HS-27A (cell line): ENCODE results near the gene HOXC6.

Source experiments
- DNase-seq: peaks from one replicate; pipeline ENCODE4 v3.0.0-alpha.2; 2012; ENCODE audit warnings: low read depth, missing footprints

HOXC6 gene

DNA sequence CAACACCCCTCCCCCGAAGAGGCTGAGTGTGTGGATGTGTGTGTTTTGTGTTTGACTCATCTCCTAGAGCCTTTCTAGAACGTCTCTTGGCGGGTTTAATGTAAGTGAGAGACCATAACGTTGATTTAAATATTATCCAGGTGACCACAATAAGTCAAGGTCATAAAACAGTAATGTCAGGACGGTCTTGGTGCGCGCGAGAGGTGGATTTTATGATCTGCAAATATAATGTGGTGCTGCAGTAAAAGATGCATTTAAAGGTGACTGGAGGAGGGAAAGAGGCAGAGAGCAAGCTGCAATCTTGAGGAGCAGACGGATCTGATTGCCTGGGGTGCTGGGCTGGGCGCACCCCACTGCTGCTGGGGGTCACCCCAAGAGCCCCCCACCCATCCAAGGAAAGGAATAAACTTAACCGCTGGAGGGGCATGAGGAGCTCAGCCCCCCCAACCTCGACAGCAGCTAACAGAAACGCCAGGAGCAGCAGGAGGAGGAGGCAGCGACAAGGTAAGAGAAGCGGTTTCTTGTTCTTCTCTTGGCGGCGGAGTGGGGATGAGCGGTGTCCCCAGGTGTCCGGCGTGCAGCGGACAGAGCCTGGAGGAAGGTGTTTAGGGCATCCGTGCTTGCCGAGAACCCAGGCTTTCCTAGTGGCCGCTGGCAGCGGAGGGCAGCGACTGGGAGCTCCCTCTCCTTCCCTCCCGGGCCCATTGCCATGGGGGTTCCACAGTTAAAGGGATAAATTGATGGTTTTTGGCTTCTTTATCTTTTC, 37.7 kb upstream of the HOXC6 start:
- DNase-seq = no peak

DNA sequence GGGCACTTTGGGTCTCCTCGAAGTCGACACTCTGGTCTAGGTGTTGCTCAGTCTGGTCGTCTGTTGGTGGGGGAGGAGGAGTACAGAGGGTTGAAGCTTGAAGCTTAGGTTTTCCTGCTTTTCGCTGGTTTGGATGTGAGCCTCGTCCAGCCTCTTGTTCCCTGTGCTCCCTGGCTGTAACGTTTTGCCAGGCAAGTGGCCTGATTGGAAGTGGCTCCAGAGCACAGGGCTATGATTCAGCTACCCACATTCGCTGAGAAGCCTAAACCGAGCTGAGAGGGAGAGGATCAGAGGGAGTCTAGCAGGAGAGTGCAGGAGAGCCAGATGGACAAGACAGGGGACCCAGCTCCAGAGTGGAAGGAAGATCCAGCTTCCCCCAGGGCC, 37.2 kb upstream of the HOXC6 start:
- no peak for DNase-seq

DNA sequence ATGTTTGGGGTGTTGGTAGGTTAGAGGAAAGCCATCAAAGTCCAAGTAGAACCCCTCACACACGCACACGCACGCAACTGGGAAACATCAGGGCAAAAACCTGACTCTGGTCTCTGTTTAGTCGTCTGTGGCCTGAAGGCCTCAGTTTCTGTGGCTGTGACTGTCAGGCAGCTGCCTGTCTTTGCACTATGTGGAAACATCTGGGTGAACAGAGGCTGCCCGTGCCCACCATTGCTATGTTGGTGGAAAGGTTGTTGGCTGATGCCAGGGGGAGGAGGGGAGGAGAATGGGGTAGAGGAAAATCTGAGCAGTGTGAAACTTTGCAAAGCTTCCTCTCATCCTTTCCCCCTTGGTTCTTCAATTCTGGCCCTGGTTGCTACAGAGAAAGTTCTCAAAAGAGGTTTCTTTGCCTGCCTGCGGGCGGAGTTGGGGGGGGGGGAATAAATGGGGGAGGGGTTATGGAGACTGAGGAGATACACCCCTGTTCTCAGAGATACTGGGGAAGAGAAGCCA, 35.8 kb upstream of the HOXC6 start:
- no peak for DNase-seq

DNA sequence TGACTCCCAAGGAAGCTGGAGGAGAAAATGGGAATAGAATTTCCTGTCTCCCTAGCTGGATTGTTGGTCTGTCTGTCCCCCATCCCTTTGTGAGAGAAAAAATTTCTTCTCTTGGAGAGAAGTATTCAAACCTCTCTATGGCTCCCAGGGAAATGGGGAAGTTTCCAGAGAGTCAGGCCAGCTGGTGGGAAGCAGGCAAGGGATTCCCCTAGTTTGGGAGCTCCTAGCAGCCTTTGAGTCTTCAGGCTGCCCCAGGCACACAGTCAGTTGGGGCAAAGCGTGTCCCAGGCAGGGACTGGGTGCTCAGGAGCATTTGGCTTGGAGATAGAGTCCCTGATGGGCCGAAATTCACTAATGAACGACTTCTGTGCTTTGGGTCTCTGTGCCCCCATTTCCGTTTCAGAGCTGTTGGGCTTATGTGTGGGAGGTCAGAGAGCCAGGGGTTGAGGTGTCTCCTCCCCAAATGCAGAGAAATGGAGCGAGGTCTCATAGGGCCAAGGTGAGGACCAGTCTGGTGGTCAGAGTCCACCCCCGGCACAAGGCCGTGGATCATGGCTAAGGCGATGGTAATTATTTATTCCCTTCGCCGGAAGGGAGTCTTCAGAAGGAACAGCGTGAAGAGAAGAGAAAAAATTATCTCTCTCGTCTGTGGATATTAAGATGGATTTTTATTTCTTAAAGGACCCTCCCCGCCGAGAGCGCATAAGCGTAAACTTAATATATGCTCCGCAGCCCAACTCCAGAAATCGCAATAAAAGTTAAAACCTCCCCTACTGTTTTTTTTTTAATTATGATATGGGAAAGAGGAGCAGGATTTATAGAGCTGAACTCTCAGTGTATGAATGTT, 34.9 kb upstream of the HOXC6 start:
- DNase-seq = no peak

DNA sequence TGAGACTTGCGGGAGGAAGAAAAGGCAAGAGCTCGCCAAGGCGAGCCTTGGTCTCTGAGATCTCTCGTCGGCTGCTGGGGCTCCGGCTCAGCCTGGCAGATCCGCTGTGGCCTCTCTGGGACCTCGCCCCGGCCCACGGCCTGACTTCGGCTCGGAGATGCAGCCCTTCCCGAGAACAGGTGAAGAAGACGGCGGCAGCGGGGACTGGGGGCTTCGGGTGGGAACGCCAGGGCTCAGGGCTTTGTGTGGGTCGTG, 34.3 kb upstream of the HOXC6 start:
- no peak for DNase-seq

DNA sequence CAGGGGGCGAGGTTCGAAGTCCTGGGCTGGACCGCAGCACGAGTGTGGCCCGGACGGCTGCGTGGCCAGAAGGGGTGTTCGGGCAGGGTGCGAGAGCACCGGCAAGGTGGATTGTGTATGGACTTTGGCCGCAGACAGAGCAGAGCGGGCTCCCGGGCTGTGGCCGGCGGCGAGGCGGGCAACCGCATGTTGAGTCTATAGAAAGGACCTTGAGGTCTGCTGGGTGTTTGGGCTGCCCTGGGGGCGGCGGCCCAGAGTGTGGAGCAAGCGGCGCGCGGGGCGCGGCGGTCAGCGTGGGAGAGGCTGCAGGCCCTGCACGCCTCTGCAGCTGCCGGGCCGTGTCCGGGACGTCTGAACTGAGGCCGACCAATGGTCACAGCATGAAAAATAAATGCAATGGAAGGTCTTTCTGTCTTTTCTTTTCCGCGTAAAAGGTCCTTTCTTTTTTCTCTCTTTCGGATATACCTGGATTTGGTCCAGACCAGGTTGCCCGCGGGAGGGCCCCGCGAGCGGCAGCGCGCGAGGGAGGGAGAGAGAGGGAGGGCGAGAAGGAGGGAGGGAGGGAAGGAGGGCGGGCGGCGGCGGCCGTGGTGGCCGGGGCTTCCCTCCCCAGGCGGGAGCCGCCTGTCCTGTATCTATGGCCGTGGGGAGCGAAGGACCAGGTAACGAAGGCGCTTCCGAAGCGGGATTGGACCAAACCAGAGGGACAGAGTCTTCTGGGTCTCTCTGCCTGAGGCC, 33.8 kb upstream of the HOXC6 start:
- DNase-seq = no peak

DNA sequence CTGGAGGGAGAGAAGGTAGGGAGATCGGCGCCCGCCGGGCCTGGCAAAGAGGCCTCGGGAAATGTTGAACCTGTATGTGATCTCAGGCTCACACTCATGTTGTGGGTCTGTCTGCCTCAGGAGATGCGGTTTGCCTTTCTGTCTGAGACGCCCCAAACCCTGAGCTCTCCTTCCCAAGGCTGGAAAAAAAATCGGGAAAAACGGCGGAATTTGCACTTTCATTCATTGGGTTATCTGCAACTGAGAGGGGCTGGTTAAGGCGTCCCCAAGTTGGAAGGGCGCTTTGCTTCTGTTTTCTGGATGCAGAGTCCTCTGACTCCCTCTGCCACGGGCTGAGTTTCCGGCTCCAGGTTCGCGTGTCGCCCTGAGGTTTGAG, 33.2 kb upstream of the HOXC6 start:
- DNase-seq = peak; percentile 42

DNA sequence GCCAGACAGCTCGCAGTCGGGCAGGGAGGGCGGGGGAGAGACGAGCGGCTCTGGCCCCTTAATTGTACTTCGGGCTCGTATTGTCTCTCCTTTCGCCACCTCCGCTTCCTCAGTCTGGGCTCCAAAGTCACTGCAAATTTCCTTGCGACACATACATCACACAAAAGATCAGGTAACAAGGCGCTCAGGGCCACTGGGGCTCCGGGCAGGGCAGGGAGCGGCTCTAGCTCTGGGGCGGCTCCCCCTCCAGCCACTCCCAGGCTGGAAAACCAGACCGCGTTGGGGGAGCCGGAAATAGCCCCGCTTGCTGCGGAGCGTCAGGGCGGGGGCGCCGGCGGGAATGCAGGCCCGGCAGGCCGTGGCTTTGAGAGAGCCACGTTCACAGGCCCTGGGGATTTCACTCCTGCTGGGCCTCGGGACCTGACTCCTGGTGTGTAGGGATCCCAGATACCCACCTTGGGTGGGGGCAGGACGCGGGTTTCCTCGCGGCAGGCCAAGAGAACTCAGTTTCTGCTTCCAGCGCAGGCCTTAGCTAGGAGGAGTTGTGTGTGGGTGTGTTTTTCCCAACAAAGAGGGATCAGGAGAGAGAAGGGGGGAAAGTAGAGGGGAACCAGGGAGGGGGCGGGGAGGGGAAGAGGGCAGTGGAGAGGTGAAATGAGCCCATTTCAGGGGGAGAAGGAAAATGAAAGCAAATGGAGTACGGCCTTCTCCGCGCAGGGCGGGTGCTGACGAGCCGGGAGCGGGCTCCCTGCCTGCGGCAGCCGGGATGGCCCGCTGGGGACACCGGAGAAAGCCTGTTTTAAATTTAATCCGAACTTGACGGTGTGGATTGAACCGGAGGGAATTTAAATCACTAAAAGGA, 32.6 kb upstream of the HOXC6 start:
- peak; percentile 58 for DNase-seq

DNA sequence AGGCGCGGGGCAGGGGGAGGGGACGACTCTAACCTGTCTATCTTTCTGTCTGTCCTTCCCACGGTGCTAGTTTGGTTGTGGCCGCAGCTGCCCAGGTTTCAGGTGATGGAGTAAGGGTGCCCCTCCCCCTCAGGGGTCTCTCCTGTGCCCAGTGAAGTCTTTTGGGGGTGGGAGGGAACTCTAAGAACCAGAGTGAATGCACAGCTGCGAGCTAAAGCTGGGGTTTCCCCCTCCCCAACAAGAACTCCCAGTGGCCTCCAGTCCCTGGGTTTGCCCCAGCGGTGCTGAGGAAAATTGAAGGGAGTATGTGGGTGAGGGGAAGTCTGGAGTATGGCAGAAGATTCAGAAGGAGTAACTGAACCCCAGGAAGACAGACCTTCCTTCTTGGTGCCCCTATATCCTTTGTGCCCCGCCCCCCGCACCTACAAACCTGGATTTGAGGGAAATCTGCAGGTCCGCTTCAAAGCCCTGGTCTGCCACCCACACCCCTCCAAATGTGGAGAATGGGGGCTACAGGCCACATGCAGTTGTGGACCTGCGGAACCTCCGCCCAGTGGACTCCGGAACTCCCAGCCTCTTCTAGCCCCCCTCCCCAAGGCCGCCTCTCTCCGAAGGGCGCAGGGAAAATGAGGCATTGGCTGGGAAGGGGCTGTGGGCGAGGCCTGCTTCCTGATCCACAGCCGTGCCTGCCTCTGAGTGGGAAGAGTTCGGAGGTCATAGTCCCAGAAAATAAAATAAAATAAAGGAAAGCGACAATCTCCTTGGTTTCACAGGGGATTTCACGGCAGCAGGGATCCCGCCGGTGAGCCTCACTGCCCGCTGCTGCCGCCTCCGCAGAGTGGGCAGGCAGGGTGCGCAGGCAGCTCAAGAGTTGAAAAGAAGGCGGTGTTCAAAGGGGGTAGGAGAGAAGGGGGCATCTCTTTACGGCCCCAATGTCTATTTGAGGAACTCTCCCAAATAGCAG, 31.7 kb upstream of the HOXC6 start:
- no peak for DNase-seq

DNA sequence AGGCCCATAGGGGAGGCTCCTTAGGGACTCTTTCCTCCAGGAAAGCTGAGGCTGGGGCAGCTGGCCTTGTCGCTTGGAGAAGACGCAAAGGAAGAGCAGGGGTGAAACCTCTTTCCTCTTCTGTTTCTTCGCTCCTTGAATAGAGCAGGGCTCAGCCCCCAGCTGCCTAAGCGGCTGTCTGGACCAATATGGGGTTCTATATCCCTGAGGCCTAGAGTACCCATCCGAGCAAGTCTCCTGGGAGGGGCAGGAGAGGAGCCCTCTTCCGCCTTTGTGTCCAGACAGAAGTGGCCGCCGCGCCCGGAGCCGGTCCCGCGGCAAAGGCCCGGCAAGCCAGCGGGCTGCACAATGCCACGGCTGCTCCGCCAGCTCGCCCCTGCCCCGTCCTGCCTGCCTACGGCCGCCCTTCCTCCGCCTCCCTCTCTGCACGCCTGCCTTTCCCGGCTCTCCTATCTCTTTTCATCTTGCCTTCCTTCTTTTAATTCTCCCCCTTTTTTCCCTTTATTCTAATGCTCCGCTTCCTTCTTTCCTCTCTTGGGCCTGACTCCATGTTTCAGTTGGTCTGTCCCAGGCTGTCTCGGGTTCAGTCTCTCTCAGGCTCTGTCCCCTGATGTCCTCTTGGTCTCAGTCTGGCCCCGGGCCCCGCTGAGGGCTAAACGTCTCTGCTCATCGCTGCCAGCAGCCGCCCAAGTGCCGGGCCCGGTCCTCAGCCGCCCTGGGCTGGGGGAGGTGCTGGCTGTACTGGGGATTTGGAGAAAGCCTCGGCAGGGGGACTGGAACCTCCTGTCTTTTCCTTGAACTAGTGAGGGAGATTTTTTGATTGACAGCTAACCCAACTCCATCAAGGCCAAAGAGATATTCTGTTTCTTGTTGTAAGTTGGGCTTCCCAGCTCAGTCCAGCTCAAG, 30.8 kb upstream of the HOXC6 start:
- DNase-seq = no peak

DNA sequence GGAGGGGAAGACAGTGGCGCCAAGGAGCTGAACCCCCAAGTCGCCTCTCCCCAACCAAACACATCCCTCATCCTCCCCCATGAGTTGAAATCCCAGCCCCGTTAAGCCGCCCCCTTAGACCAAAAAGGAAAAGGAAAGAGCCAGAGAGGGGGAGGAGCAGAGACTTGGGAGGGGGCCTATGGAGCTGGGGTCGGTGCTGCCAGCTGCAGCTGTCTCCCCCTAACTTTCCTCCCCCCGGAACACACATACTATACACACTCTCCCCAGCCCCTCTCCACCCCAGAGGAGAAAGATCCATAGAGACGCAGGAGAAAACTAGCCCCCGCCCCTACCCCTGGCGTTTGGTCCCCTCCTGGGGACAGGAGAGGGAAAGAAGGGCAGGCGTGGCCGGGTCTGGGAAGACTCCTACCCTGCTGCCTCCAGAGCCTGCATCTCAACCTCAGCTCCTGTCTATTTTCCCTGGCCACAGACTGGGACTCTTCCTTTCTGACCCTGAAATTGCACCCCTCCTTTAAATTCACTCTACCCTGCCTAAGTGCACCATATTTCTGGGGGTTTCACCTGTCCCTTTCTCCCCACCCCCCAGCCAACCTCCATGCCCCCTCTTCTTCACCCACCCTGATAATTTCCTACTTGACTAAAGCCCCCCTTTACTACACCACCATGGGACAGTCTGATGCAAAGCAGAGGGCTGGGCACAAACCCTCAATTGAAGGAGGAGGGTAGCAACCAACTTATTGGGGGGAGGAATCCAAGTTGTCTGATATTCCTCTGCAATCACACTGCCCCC, 29.9 kb upstream of the HOXC6 start:
- DNase-seq = no peak

DNA sequence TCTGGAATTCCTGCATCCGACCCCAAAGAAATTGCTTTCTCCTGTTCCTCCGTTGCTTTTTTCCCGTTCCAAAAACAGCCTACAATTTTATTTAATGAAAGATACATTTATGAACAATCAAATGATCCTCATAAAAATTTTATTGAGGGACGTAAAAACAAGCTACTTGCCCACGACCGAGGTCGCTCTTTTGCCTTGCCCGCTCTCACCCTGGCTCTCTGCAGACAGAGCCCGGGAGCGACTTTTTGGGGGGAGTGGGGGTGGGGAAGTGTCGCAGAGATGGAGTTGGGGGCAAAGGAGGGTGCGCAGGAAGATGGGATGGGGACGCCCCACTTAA, 29.4 kb upstream of the HOXC6 start:
- no peak for DNase-seq

DNA sequence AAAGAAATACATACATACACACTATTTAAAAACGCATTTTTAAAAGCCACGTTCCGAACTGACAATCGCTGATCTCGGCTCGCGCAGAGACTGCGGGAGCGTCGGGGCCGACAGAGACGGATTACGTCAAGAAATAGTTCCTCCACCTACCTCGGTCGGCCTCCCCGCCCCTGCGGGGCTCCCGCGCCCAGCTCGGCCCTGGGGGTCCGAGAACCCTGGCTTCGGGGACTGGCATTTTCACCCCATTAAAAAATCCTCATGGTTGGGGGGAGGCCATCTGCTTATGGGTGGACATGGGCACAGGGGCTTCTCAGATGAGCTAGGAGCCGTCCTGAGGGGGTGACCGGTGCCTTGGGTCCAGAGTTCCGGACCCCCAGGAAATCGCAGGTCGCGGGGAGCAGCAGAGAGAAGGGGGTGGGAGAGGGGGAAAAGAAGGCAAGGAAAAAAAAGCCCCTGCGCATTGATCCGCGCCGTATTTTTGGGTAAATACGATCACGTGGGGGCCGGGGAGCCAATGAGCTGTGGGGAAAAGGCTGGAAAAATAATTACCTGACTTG, 28.6 kb upstream of the HOXC6 start:
- peak; percentile 59 for DNase-seq

DNA sequence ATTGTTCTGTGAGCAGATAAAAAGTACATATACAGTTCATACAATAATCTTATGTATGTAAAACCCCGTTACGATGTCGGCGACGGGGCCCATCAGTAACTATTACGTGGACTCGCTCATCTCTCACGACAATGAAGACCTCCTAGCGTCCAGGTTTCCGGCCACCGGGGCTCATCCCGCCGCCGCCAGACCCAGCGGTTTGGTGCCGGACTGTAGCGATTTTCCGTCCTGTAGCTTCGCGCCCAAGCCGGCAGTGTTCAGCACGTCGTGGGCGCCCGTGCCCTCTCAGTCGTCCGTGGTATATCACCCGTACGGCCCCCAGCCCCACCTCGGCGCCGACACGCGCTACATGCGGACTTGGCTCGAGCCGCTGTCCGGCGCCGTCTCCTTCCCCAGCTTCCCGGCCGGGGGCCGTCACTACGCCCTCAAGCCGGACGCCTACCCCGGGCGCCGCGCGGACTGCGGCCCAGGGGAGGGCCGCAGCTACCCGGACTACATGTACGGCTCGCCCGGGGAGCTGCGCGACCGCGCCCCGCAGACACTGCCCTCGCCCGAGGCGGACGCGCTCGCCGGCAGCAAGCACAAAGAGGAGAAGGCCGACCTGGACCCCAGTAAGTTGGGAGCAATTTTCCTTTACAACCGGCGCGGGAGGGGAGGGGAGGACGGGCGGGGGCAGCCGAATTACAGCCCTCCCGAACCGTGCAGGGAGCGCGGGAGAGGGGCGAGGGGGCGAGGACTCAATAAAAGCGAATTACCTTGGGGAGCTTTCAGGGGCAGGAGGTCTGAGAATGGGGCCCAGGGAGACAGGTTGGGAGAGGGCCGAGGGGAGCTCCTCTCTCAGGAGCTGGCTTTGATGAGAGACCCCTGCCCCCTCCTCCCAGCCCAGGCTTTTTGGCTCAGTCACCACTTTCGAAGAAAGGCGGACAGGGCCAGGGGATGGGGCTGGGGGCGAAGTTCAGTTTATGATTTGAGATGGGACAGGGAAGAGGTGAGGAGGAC, 27.8 kb upstream of the HOXC6 start, which contains the start of gene HOXC9:
Gene HOXC9, plus strand, starts transcription at position 46 of the 999 bp plus-strand sequence. Its CDS starts 28 bp downstream, at position 74.
- DNase-seq = no peak

DNA sequence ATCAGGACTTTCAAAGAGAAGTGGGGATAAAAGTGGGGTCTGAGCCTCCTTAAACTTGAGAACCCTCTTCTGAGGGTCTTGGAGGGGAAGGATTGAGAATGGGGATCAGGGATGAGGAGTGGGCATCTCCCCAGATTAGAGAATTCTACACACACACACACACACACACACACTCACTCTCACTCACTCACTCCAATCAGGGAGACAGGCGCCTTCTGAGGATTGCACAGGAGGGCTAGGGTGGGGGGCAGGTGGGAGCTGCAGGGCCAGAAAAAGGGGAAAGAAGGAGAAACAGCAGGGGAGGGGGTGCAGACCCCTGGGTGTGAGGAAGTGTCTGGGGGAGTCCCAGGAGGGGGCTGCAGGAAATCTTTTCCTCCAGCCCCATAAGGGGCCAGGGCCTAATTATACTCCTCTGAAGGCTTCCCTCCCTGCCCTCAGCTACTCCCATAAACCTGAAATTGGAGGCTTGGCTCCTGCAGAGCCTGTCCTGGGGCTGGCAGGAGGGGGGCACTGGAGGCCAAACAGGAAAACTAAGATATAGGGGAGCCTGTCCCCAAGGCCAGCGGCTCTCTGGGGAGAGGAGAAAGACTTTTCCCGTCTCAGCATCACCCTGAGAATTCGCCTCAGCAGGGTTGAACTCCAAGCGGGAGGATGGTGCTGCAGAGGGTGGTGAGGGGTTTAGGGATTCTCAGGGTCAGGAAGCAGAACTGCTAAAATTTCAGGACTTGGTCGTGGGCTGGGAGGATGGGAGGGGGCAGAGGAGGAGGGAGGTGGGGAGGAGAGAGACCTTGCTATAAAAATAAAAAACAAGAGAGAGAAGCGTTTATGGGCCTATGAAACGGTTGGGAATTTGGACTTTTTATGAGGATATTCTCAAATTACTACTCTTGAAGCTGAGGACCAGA, 26.7 kb upstream of the HOXC6 start:
- no peak for DNase-seq

DNA sequence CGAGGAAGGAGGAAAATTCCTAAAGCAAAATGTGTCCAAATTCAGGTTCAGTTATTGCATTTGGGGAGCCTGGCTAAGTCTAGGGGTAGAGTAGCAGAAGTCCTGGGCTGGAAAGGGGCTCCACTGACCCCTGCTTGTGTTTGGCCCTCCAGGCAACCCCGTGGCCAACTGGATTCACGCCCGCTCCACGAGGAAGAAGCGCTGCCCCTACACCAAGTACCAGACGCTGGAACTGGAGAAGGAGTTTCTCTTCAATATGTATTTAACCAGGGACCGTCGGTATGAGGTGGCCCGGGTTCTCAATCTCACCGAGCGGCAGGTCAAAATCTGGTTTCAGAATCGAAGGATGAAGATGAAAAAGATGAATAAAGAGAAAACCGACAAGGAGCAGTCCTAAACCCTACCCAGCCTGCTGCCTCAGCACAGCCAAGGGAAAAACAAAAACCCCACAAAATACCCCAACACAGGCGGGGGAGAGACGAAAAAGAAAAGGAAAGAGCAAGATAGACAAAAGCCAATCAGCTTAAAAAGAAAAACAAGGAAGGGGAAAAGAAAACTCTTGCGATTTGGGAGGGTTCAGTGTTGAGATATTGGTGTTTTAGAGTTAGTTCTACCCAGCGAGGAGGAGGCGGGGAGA, 25.8 kb upstream of the HOXC6 start:
- no peak for DNase-seq
